GM23338 (cell line): Measurements from ENCODE around the gene ZFY. TPM values are rescaled to one million over a fixed set of nuclear protein-coding genes. Genes with fewer than 3 reads are reported as not detected.

Experiments
- ATAC-seq: fragments of 200-7000 bp; cut with Tn5 transposase; 3 replicates; pipeline ENCODE4 v1.9.1; 2020
- DNase-seq: peaks from one replicate; pipeline ENCODE4 v3.0.0-alpha.2; 2015; ENCODE audit warnings: low spot score
- H2AFZ ChIP-seq: fragments of 200-600 bp; sonication (generic); 2 replicates; pipeline ENCODE4 v1.8.0; 2016; ENCODE audit warnings: antibody characterized with exemption, mild to moderate bottlenecking, moderate library complexity
- H3F3A ChIP-seq: fragments of 200-600 bp; sonication (generic); replicated peaks from 2 replicates; pipeline ENCODE4 v1.8.0; 2017; ENCODE audit warnings: antibody characterized with exemption, mixed run types, low read depth
- H3K27ac ChIP-seq: fragments of 200-600 bp; sonication (generic); 2 replicates; pipeline ENCODE4 v1.6.1; 2016; ENCODE audit warnings: low read depth
- H3K27me3 ChIP-seq: fragments of 200-600 bp; sonication (generic); 2 replicates; pipeline ENCODE4 v1.8.0; 2016; ENCODE audit warnings: mild to moderate bottlenecking, mixed run types, moderate library complexity; ENCODE audit not compliant: insufficient read depth
- H3K36me3 ChIP-seq: fragments of 200-600 bp; sonication (generic); 2 replicates; pipeline ENCODE4 v1.8.0; 2016; ENCODE audit warnings: mild to moderate bottlenecking; ENCODE audit not compliant: insufficient read depth
- H3K4me1 ChIP-seq: fragments of 200-600 bp; sonication (generic); 2 replicates; pipeline ENCODE4 v1.8.0; 2016; ENCODE audit warnings: mild to moderate bottlenecking, moderate library complexity; ENCODE audit not compliant: insufficient read depth
- H3K4me2 ChIP-seq: fragments of 200-600 bp; sonication (generic); 2 replicates; pipeline ENCODE4 v1.7.1; 2017; ENCODE audit warnings: mixed run types
- H3K4me3 ChIP-seq: fragments of 200-600 bp; sonication (generic); 2 replicates; pipeline ENCODE4 v1.6.1; 2016; ENCODE audit warnings: mixed run types
- H3K79me2 ChIP-seq: fragments of 200-600 bp; sonication (generic); replicated peaks from 2 replicates; pipeline ENCODE4 v1.8.0; 2017; ENCODE audit warnings: mild to moderate bottlenecking; ENCODE audit not compliant: insufficient read depth
- H3K9me2 ChIP-seq: fragments of 200-600 bp; sonication (generic); 2 replicates; pipeline ENCODE4 v1.8.0; 2017; ENCODE audit not compliant: insufficient read depth
- H4K20me1 ChIP-seq: fragments of 200-600 bp; sonication (generic); replicated peaks from 2 replicates; pipeline ENCODE4 v1.8.0; 2017; ENCODE audit warnings: mild to moderate bottlenecking; ENCODE audit not compliant: insufficient read depth
- H3K27ac Mint-ChIP-seq: 2 replicates; pipeline ENCODE4 v1.8.0; 2020; ENCODE audit warnings: inconsistent platforms, mild to moderate bottlenecking, moderate library complexity, mixed read lengths
- H3K27me3 Mint-ChIP-seq: 3 replicates; pipeline ENCODE4 v1.8.0; 2022; ENCODE audit warnings: low read depth, mild to moderate bottlenecking, moderate library complexity, mixed read lengths, inconsistent platforms; ENCODE audit not compliant: insufficient read depth, poor library complexity
- H3K36me3 Mint-ChIP-seq: 3 replicates; pipeline ENCODE4 v1.8.0; 2021; ENCODE audit warnings: low read depth, mild to moderate bottlenecking, inconsistent platforms, moderate library complexity, mixed read lengths
- H3K4me1 Mint-ChIP-seq: 3 replicates; pipeline ENCODE4 v1.8.0; 2020; ENCODE audit warnings: mild to moderate bottlenecking, inconsistent platforms, mixed read lengths
- H3K4me3 Mint-ChIP-seq: 3 replicates; pipeline ENCODE4 v1.8.0; 2021; ENCODE audit warnings: moderate library complexity, mild to moderate bottlenecking, inconsistent platforms, mixed read lengths
- H3K9me3 Mint-ChIP-seq: 3 replicates; pipeline ENCODE4 v1.8.0; 2020; ENCODE audit warnings: moderate library complexity, mild to moderate bottlenecking, inconsistent platforms, mixed read lengths
- CREB1 ChIP-seq: fragments of 250-450 bp; sonication (Bioruptor Pico); IDR thresholded peaks from 2 replicates; pipeline ENCODE4 v1.5.0; 2020; ENCODE audit warnings: low read depth, mild to moderate bottlenecking, moderate library complexity
- CTCF ChIP-seq, 2 experiments: fragments of 200-600 bp in 1 of 2; sonication (generic) in 1 of 2; conservative IDR thresholded peaks; 2 replicates each; pipeline versions ENCODE4 v1.5.1 to v1.6.1; 2016 to 2017; ENCODE audit warnings: antibody characterized with exemption in 2 of 2, low read depth in 2 of 2, mild to moderate bottlenecking in 2 of 2, moderate library complexity in 1 of 2
- ETS1 ChIP-seq: IDR thresholded peaks from 2 replicates; pipeline ENCODE4 v1.6.1; 2016; ENCODE audit warnings: antibody characterized with exemption
- EZH2 ChIP-seq: fragments of 200-600 bp; sonication (generic); IDR thresholded peaks from one replicate; pipeline ENCODE4 v1.8.0; 2017; ENCODE audit warnings: antibody characterized with exemption, mild to moderate bottlenecking, low read depth; ENCODE audit not compliant: unreplicated experiment
- JUNB ChIP-seq: IDR thresholded peaks from one replicate; pipeline ENCODE4 v1.6.1; 2016; ENCODE audit warnings: antibody characterized with exemption; ENCODE audit not compliant: unreplicated experiment
- NANOG ChIP-seq: IDR thresholded peaks from 2 replicates; pipeline ENCODE4 v1.6.1; 2016; ENCODE audit warnings: antibody characterized with exemption, borderline replicate concordance
- POLR2AphosphoS5 ChIP-seq: IDR thresholded peaks from 2 replicates; pipeline ENCODE4 v1.6.1; 2016; ENCODE audit warnings: antibody characterized with exemption, low read depth
- REST ChIP-seq: IDR thresholded peaks from one replicate; pipeline ENCODE4 v1.6.1; 2018; ENCODE audit warnings: antibody characterized with exemption; ENCODE audit not compliant: unreplicated experiment
- STAT1 ChIP-seq: IDR thresholded peaks from one replicate; pipeline ENCODE4 v1.6.1; 2016; ENCODE audit warnings: antibody characterized with exemption; ENCODE audit not compliant: unreplicated experiment
- ZNF114 ChIP-seq: fragments of 250-450 bp; sonication (Bioruptor Pico); IDR thresholded peaks from 2 replicates; pipeline ENCODE4 v1.5.0; 2020; ENCODE audit warnings: mild to moderate bottlenecking, moderate library complexity
- ZNF331 ChIP-seq: fragments of 250-450 bp; sonication (Bioruptor Pico); IDR thresholded peaks from 2 replicates; pipeline ENCODE4 v1.5.0; 2020; ENCODE audit warnings: low read depth, mild to moderate bottlenecking, moderate library complexity
- ZNF462 ChIP-seq: fragments of 250-450 bp; sonication (Bioruptor Pico); IDR thresholded peaks from 2 replicates; pipeline ENCODE4 v1.5.0; 2020; ENCODE audit warnings: mild to moderate bottlenecking, moderate library complexity
- polyA plus RNA-seq: library from polyadenylated mRNA; unstranded; fragments of >200 nt; fragmentation: Nextera tagmentation; extraction: Ambion mirVana; gene quantifications from 2 replicates; pipeline ENCODE4 v1.2.1, GENCODE V29; 2016
- total RNA-seq: library from RNA; depleted of rRNA; stranded (reverse); fragments of >200 nt; shearing (Covaris generic); gene quantifications from 2 replicates; pipeline ENCODE4 v1.2.3, GENCODE V29; 2014

The ZFY gene
- total and polyA plus RNA-seq, 2 experiments from 2014 or later, result 4.5 to 9.4 TPM

GRCh38 chrY:2965629-2966028 lies 30.4 kb downstream of the ZFY start:
- DNase-seq (no peak), ATAC-seq (no peak)
- Histone ChIP-seq H3K79me2 (peaks cover 24% of the 10 kb centered on the region), H3K27ac (no peak overlapping the region), H4K20me1 (no peaks in the 10 kb centered on the region), H3K9me2 (no peaks in the 10 kb centered on the region), H3K27me3 (no peaks in the 10 kb centered on the region), H3K36me3 (no peaks in the 10 kb centered on the region), H3F3A (no peaks in the 10 kb centered on the region), H3K4me2 (no peak overlapping the region), H3K4me3 (no peak overlapping the region), H2AFZ (no peak overlapping the region), H3K4me1 (no peaks in the 10 kb centered on the region)
- TF ChIP-seq ETS1, result no peak
- TF ChIP-seq NANOG, result no peak
- TF ChIP-seq CTCF (conservative IDR thresholded peaks at IDR 0.05; ENCODE audit: low read depth in 2 of 2), result no peak
- no peak for TF ChIP-seq CREB1 (CRISPR knock-in tag)
- no peak for TF ChIP-seq POLR2AphosphoS5
- no peak for TF ChIP-seq ZNF114 (CRISPR knock-in tag)
- TF ChIP-seq EZH2, result no peak
- no peak for TF ChIP-seq STAT1
- TF ChIP-seq ZNF331 (CRISPR knock-in tag), result no peak
- no peak for TF ChIP-seq REST
- TF ChIP-seq JUNB, result no peak
- no peak for TF ChIP-seq ZNF462 (CRISPR knock-in tag)
- Mint-ChIP-seq H3K27ac (no peak overlapping the region), H3K36me3 (no peaks in the 10 kb centered on the region; the same call in 2 of the 3 replicates), H3K4me3 (no peak overlapping the region), H3K9me3 (no peaks in the 10 kb centered on the region), H3K27me3 (no peaks in the 10 kb centered on the region), H3K4me1 (no peaks in the 10 kb centered on the region; the same call in 2 of the 3 replicates)
